ENCODE measurements around the gene CLRN2. TPM values are rescaled to one million over a fixed set of nuclear protein-coding genes. Genes with fewer than 3 reads are reported as not detected.

Gene CLRN2
- total and polyA plus RNA-seq, 10 of the 15 experiments (the other 5 are each of a cell fraction or from before 2014, with no cell fraction given), result not detected

GRCh38 chr4:17514865-17515264 is at the start of gene CLRN2 (continued):
- TF ChIP-seq ZNF687 (IDR thresholded peaks at IDR 0.05) (no peak), ZBTB11 (CRISPR knock-in tag; IDR thresholded peaks at IDR 0.05) (no peak), EP300 (IDR thresholded peaks at IDR 0.05; ENCODE audit: borderline replicate concordance in 1 of 2, control insufficient read depth in 1 of 2, low read depth in 2 of 2, low read length in 2 of 2) (no peak), CREM (IDR thresholded peaks at IDR 0.05; ENCODE audit: low read depth) (no peak), SREBF2 (IDR thresholded peaks at IDR 0.05; ENCODE audit: low read length) (no peak), TCF12 (IDR thresholded peaks at IDR 0.05; ENCODE audit: low read depth, low read length) (no peak), CBX5 (IDR thresholded peaks at IDR 0.05; ENCODE audit: low read depth) (no peak), CHD4 (IDR thresholded peaks at IDR 0.05) (no peak)

All from GM12878 (cell line).